Ovary (tissue), 3 donors: ENCODE results near the gene RAB7A.

Source experiments
- CTCF ChIP-seq, 3 donors: fragments of 450-650 bp in 2 of 3; fragments of 200-600 bp in 1 of 3; IDR thresholded peaks; one replicate each; pipeline versions ENCODE4 v1.5.1 to v1.8.0; 2016 to 2022; ENCODE audit warnings: antibody characterized with exemption in 3 of 3, mild to moderate bottlenecking in 1 of 3
- EP300 ChIP-seq: sonication (generic); formaldehyde crosslinking; IDR thresholded peaks from one replicate; pipeline ENCODE4 v1.6.1; 2017; ENCODE audit warnings: antibody characterized with exemption
- POLR2A ChIP-seq: fragments of 450-650 bp; IDR thresholded peaks from one replicate; pipeline ENCODE4 v1.6.1; 2017; ENCODE audit warnings: antibody characterized with exemption, mild to moderate bottlenecking, moderate library complexity
- donor health status: DM: no; HTN: no; CAD: no.

- TF ChIP-seq EP300: no peak
- TF ChIP-seq CTCF (IDR thresholded peaks at IDR 0.05): no peak
- TF ChIP-seq POLR2A: no peak
Observed at GRCh38 chr3:128735884-128736283, 9.9 kb downstream of the RAB7A start.
